Measurements from ENCODE around the gene ZNF76.

The ZNF76 gene

DNA sequence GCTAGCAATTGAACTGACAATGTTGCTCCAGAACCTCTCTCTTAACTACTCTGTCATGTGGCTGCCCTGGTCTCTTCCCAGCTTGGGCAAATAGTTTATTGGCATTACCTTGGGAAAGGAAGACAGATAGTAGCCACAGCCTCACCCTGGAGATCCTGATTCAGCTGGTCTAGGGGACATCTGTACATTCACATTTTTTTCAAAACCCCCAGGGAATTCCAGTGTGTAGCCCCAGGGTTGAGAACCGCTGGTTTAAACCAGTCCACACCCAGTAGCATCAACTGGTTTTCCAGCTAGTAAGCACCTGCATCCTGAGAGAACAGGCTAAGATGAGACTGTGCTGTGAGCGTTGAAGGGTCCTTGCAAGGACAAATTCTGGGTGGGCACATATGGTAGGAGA lies 36.1 kb upstream of the ZNF76 start:
- peaks cover 0 to under 1% of the 10 kb centered on the region in 2 experiments for H3K36me3 ChIP-seq (ENCODE audit: control insufficient read depth in 1 of 2, insufficient read depth in 2 of 2, low read length in 2 of 2)
- no peak overlapping the region for H2BK5ac ChIP-seq (ENCODE audit: low read depth, low read length, poor library complexity)
- H3K4ac ChIP-seq (ENCODE audit: low read depth, low read length), result no peak overlapping the region
- no peaks in the 10 kb centered on the region for H3K27me3 ChIP-seq (ENCODE audit: insufficient read depth, low read length)
- WGBS (ENCODE audit: extremely low coverage, insufficient coverage, insufficient read length), result no CpG with 5 or more reads among the region's 2 CpGs
- H4K91ac ChIP-seq (ENCODE audit: low read depth, low read length), result no peak overlapping the region
- H3K4me1 ChIP-seq (ENCODE audit: control insufficient read depth in 1 of 2, insufficient read depth in 2 of 2, low read length in 2 of 2), result peaks cover 3% of the 10 kb centered on the region in 2 experiments
- no peak overlapping the region for H2AK5ac ChIP-seq (ENCODE audit: low read length)
- H3K27ac ChIP-seq (ENCODE audit: low read depth, low read length), result no peak overlapping the region
- H3K23ac ChIP-seq (ENCODE audit: low read length), result no peak overlapping the region
- H3K9me3 ChIP-seq (ENCODE audit: insufficient read depth, low read depth, low read length), result no peaks in the 10 kb centered on the region
- no peak overlapping the region for H3K14ac ChIP-seq (ENCODE audit: low read length)
- H4K12ac ChIP-seq (ENCODE audit: low read depth, low read length), result no peak overlapping the region
- no peak overlapping the region for H3K4me2 ChIP-seq (ENCODE audit: low read length)
- H4K8ac ChIP-seq (ENCODE audit: low read depth, low read length), result no peak overlapping the region
- no peak overlapping the region for H3K4me3 ChIP-seq (ENCODE audit: low read depth, low read length)
- H2BK12ac ChIP-seq (ENCODE audit: low read length), result no peak overlapping the region
- no peak for DNase-seq
- H3K79me1 ChIP-seq (ENCODE audit: low read length), result peaks cover 2% of the 10 kb centered on the region
- H3K9ac ChIP-seq (ENCODE audit: low read length), result no peak overlapping the region
- no peaks in the 10 kb centered on the region for H3K79me2 ChIP-seq (ENCODE audit: control insufficient read depth, insufficient read depth, low read length, poor library complexity)
- no peak overlapping the region for H3K18ac ChIP-seq (ENCODE audit: low read length)
- no peak overlapping the region for H2BK120ac ChIP-seq (ENCODE audit: insufficient read depth, low read length, poor library complexity)
- H2AFZ ChIP-seq (ENCODE audit: insufficient read depth, low read length, poor library complexity), result no peak overlapping the region

- Histone ChIP-seq H3K4me2 (ENCODE audit: low read length) (no peak overlapping the region), H3K9ac (ENCODE audit: low read length) (no peak overlapping the region), H3K18ac (ENCODE audit: low read length) (no peak overlapping the region), H4K12ac (ENCODE audit: low read depth, low read length) (no peak overlapping the region), H3K4ac (ENCODE audit: low read depth, low read length) (no peak overlapping the region), H2BK5ac (ENCODE audit: low read depth, low read length, poor library complexity) (no peak overlapping the region), H2AFZ (ENCODE audit: insufficient read depth, low read length, poor library complexity) (no peak overlapping the region), H4K91ac (ENCODE audit: low read depth, low read length) (no peak overlapping the region), H4K8ac (ENCODE audit: low read depth, low read length) (no peak overlapping the region), H2BK120ac (ENCODE audit: insufficient read depth, low read length, poor library complexity) (no peak overlapping the region), H3K79me2 (ENCODE audit: control insufficient read depth, insufficient read depth, low read length, poor library complexity) (no peaks in the 10 kb centered on the region), H2AK5ac (ENCODE audit: low read length) (no peak overlapping the region), H3K36me3 (ENCODE audit: control insufficient read depth in 1 of 2, insufficient read depth in 2 of 2, low read length in 2 of 2) (peaks cover 0 to 2% of the 10 kb centered on the region in 2 experiments), H3K27me3 (ENCODE audit: insufficient read depth, low read length) (no peaks in the 10 kb centered on the region), H3K23ac (ENCODE audit: low read length) (no peak overlapping the region), H3K4me1 (ENCODE audit: control insufficient read depth in 1 of 2, insufficient read depth in 2 of 2, low read length in 2 of 2) (no peaks in the 10 kb centered on the region), H2BK12ac (ENCODE audit: low read length) (no peak overlapping the region), H3K27ac (ENCODE audit: low read depth, low read length) (no peak overlapping the region), H3K79me1 (ENCODE audit: low read length) (no peaks in the 10 kb centered on the region), H3K9me3 (ENCODE audit: insufficient read depth, low read depth, low read length) (no peaks in the 10 kb centered on the region), H3K4me3 (ENCODE audit: low read depth, low read length) (no peak overlapping the region), H3K14ac (ENCODE audit: low read length) (no peak overlapping the region)
- DNase-seq, result no peak
- no CpG with 5 or more reads among the region's 4 CpGs for WGBS (ENCODE audit: extremely low coverage, insufficient coverage, insufficient read length)
Measured at GRCh38 chr6:35224720-35225119, 34.8 kb upstream of the ZNF76 start.

GRCh38 chr6:35228481-35228880 lies 31.1 kb upstream of the ZNF76 start:
- no peaks in the 10 kb centered on the region for H3K9me3 ChIP-seq (ENCODE audit: insufficient read depth, low read depth, low read length)
- no peak overlapping the region for H3K14ac ChIP-seq (ENCODE audit: low read length)
- no peaks in the 10 kb centered on the region for H3K79me2 ChIP-seq (ENCODE audit: control insufficient read depth, insufficient read depth, low read length, poor library complexity)
- no peak overlapping the region for H3K27ac ChIP-seq (ENCODE audit: low read depth, low read length)
- no peak overlapping the region for H3K4me3 ChIP-seq (ENCODE audit: low read depth, low read length)
- no peak overlapping the region for H2AK5ac ChIP-seq (ENCODE audit: low read length)
- no peak overlapping the region for H3K4me2 ChIP-seq (ENCODE audit: low read length)
- H3K27me3 ChIP-seq (ENCODE audit: insufficient read depth, low read length), result no peaks in the 10 kb centered on the region
- H2BK5ac ChIP-seq (ENCODE audit: low read depth, low read length, poor library complexity), result no peak overlapping the region
- no peak overlapping the region for H3K23ac ChIP-seq (ENCODE audit: low read length)
- H2AFZ ChIP-seq (ENCODE audit: insufficient read depth, low read length, poor library complexity), result no peak overlapping the region
- H2BK12ac ChIP-seq (ENCODE audit: low read length), result no peak overlapping the region
- no peak overlapping the region for H3K18ac ChIP-seq (ENCODE audit: low read length)
- WGBS (ENCODE audit: extremely low coverage, insufficient coverage, insufficient read length), result no CpG with 5 or more reads among the region's 6 CpGs
- no peak overlapping the region for H4K8ac ChIP-seq (ENCODE audit: low read depth, low read length)
- no peaks in the 10 kb centered on the region for H3K4me1 ChIP-seq (ENCODE audit: control insufficient read depth in 1 of 2, insufficient read depth in 2 of 2, low read length in 2 of 2)
- no peak overlapping the region for H3K4ac ChIP-seq (ENCODE audit: low read depth, low read length)
- H4K91ac ChIP-seq (ENCODE audit: low read depth, low read length), result no peak overlapping the region
- peaks cover 4 to 7% of the 10 kb centered on the region in 2 experiments for H3K36me3 ChIP-seq (ENCODE audit: control insufficient read depth in 1 of 2, insufficient read depth in 2 of 2, low read length in 2 of 2)
- H3K9ac ChIP-seq (ENCODE audit: low read length), result no peak overlapping the region
- no peaks in the 10 kb centered on the region for H3K79me1 ChIP-seq (ENCODE audit: low read length)
- no peak overlapping the region for H2BK120ac ChIP-seq (ENCODE audit: insufficient read depth, low read length, poor library complexity)
- no peak for DNase-seq
- H4K12ac ChIP-seq (ENCODE audit: low read depth, low read length), result no peak overlapping the region

- Histone ChIP-seq H3K27me3 (ENCODE audit: insufficient read depth, low read length) (no peaks in the 10 kb centered on the region), H3K36me3 (ENCODE audit: control insufficient read depth in 1 of 2, insufficient read depth in 2 of 2, low read length in 2 of 2) (peaks cover 4 to 7% of the 10 kb centered on the region in 2 experiments), H2AFZ (ENCODE audit: insufficient read depth, low read length, poor library complexity) (no peak overlapping the region), H3K4me3 (ENCODE audit: low read depth, low read length) (no peak overlapping the region), H3K4me1 (ENCODE audit: control insufficient read depth in 1 of 2, insufficient read depth in 2 of 2, low read length in 2 of 2) (no peaks in the 10 kb centered on the region), H4K12ac (ENCODE audit: low read depth, low read length) (no peak overlapping the region), H2BK5ac (ENCODE audit: low read depth, low read length, poor library complexity) (no peak overlapping the region), H3K14ac (ENCODE audit: low read length) (no peak overlapping the region), H4K91ac (ENCODE audit: low read depth, low read length) (no peak overlapping the region), H3K9me3 (ENCODE audit: insufficient read depth, low read depth, low read length) (no peaks in the 10 kb centered on the region), H3K79me2 (ENCODE audit: control insufficient read depth, insufficient read depth, low read length, poor library complexity) (no peaks in the 10 kb centered on the region), H2AK5ac (ENCODE audit: low read length) (no peak overlapping the region), H2BK12ac (ENCODE audit: low read length) (no peak overlapping the region), H4K8ac (ENCODE audit: low read depth, low read length) (no peak overlapping the region), H3K79me1 (ENCODE audit: low read length) (no peaks in the 10 kb centered on the region), H3K4me2 (ENCODE audit: low read length) (no peak overlapping the region), H3K23ac (ENCODE audit: low read length) (no peak overlapping the region), H3K27ac (ENCODE audit: low read depth, low read length) (no peak overlapping the region), H3K9ac (ENCODE audit: low read length) (no peak overlapping the region), H2BK120ac (ENCODE audit: insufficient read depth, low read length, poor library complexity) (no peak overlapping the region), H3K4ac (ENCODE audit: low read depth, low read length) (no peak overlapping the region), H3K18ac (ENCODE audit: low read length) (no peak overlapping the region)
- DNase-seq, result peak in 1 of 2 donors; percentile 62
- WGBS (ENCODE audit: extremely low coverage, insufficient coverage, insufficient read length), result no CpG with 5 or more reads among the region's 5 CpGs
Measured at GRCh38 chr6:35229304-35229703, 30.2 kb upstream of the ZNF76 start.
